HG03520 (cell line): Measurements from ENCODE around the gene MAP2K1.
"Not testable (repeated sequence)": the region's sequence is repeated elsewhere in the genome, so short reads cannot be mapped to it uniquely, and the experiment has no call there.

Experiments used
- ATAC-seq: cut with Tn5 transposase; IDR thresholded peaks from one replicate; pipeline ENCODE4 v1.9.1; 2021; ENCODE audit warnings: mild to moderate bottlenecking, moderate library complexity; ENCODE audit not compliant: unreplicated experiment

MAP2K1 gene

DNA sequence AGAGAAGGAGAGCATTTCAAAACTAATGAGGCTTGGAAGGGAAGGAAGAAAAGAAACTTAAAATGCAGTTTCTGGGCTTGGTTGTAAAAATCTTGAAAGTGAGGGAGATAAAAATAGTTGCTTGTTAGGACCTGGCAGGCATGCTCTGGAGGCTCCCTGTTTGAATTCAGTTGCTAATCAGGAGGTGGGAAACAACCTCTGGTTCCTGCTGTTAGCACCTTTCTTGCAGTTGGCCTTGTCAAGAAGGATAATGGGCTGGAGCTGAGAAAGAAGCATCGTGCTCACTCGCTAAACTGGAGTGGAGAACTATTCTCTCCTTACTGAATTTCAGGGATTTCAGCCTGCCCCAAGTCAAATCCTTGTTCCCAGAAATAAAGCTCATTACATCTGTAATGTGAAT lies 87.4 kb downstream of the MAP2K1 start:
- ATAC-seq = no peak

DNA sequence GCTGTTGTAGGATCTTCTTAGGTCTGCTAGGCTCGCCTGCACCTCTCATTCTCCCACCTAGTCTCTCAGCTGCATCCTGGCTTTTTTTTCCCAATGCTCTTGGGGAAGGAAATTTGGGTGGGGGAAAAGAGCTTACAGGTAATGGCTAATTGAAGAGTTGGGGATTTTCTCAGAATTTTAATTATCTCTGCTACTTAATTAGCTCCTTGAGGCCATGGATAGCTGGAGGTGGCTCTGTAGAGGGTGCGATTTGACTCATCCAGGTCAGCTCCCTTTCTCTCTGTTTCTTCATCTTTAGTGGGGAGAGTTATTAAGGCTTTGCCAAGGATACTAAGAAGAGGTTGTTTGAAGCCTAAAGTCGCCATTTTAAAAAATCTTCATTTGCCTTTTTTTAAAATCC lies 88.3 kb downstream of the MAP2K1 start:
- no peak for ATAC-seq

DNA sequence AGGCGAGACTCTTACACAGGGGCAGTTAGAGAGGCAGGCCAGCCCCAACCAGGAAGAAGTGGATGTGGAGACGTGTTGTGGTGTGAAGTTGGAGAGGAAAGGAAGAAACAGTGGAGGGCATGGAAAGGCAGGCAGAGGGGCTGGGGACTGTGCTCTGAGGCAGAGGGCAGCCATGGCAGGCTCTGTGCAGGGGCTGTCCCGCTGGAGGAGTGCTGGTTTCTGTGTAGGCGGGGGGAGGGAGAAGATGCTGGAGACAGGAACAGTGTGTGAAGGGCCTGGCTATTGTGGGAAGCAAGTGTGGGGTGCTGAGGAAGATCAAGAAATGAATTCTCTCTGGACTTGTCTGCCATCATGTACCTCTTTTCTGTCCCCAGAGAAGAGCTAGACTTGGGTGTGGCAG lies 89.8 kb downstream of the MAP2K1 start:
- ATAC-seq = no peak

DNA sequence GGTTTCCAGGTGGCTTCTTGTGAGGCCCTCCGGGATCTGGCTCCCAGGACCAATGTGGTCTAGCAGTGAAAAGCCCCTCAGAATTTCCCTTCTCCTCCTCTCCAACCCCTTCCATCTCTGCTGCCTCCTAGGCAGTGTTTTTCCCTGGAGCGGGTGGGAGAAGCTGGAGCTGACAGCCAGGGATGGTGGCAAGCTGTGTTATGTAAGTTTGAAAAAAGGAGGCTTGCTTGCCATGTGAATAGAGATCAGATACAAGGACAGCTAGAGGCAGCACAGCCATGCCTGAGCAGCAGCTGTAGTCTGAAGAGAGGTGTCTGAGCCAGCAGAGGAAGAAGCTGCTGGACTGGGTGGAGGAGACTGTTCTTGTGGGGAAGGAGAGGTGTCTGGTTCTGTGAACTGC lies 90.3 kb downstream of the MAP2K1 start:
- no peak for ATAC-seq

DNA sequence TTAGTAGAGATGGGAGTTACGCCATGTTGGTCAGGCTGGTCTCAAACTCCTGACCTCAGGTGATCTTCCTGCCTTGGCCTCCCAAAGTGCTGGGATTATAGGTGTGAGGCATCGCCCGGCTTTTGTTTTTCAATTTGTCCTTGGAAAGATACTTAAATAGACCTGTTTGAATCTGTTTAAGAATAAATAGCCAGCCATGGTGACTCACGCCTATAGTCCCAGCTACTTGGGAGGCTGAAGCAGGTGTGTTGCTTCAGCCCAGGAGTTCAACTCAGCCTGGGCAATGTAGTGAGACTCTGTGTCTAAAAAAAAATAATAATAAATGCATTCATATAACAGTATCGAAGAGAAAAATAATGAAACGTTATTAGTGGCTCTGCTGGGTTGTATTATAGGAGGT lies 93.6 kb downstream of the MAP2K1 start:
- no peak for ATAC-seq

DNA sequence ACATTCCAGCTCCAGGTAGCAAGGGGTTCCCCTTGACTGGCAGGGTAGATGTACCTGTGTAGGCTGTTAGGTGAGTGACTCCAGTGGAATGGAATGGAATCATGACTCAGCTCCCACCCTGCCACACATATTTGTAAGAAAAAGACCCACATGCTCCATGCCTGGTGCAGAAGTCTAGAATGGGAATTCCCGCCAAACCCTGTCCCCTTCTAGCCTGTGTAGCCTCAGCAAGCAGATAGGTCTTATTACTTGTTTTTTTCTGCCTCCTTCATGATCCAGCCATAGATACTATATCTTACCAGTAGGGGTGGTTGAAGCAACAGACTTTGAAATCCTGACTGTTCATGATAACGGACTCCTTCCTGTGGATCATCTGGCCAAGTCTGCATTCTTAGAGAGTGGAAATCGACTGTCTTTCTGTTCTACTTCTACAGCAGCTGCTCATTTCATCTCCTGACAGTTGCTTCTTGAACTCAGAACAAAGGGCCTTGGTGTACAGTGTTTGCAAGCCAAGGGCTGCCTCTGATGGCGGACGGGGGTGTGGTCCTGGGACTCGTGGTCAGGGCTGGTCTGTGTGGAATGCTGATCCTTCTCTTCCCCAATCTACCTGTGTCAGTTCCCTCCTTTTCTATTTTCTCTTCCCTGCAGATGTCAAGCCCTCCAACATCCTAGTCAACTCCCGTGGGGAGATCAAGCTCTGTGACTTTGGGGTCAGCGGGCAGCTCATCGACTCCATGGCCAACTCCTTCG lies 94.6 kb downstream of the MAP2K1 start:
- ATAC-seq = no peak

DNA sequence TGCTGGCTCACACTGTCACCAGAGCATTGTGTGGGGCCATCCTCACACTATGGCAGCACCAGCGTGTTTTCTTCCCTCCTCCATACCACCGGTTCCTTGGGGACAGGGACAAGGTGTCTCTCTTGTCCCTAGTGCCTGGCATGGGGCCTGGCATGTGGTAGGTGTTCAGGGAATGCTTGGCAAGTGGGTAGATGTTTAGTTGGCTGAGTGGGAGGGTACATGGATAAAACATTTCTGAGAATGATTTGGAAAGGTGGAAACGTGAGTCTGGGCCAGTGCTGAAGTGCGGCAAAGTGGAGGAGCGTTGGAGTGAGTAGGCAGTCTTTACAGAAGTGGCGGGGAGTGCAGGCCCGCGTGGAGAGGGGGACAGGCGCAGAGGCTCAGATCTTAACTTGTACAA lies 95.8 kb downstream of the MAP2K1 start:
- no peak for ATAC-seq

DNA sequence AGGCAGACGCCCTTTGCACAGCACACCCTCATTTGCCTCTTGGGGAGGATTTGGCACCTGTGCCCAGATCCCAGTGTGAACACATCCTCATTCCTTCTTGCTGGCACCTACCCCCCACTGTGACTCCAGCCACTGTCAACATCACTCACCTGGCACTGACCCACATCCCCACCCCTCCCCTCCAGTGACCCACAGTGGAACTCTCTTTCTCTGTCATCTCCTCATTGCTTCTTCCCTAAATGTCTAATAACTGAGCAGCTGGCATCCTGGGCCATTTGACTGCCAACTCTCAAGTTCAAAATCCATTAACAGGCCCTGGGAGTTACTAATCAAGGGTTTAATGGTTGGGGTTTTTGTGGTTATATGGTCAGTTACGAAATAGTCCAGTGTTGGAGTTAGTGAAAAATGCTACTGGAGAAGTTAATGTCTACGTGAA lies 96.4 kb downstream of the MAP2K1 start:
- no peak for ATAC-seq

DNA sequence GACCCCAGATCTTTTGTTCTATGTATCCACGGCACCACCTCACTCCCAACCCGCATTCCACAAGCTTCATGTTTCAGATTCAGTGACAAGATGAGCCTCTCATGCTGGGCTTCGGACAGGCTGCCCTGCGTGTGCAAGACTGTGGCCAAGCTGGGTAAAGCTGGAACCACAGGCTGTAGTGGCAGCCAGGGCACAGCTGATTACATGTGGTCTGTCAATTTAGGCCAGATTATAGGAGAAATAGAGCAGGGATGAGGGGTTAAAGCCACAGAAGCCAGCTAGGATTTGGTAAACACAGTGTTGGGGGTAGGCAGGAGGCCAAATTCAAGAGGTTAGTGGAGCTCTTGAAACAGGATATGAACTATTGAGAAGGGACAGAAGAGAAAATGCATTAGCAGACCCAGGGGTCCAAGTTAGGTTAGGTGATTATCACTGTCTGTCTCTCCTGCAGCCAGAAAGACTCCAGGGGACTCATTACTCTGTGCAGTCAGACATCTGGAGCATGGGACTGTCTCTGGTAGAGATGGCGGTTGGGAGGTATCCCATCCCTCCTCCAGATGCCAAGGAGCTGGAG lies 97.9 kb downstream of the MAP2K1 start:
- ATAC-seq = no peak

DNA sequence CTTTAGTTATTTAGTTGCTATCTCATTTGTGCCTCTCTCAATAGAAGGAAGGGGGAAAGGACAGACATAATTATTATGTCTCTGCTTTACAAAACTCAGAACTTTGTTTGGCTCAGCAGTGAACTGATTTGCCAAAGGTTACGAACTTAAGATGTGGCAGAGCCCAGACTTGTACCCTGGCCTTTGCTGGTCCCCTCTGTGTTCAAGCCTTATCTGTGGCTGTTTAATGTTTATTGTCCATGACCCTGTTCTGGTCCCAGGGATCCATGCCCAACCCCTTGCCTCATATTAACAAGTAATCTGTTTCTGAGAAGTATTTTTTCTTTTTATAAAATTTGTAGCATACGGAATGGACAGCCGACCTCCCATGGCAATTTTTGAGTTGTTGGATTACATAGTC lies 100.2 kb downstream of the MAP2K1 start:
- ATAC-seq = no peak

DNA sequence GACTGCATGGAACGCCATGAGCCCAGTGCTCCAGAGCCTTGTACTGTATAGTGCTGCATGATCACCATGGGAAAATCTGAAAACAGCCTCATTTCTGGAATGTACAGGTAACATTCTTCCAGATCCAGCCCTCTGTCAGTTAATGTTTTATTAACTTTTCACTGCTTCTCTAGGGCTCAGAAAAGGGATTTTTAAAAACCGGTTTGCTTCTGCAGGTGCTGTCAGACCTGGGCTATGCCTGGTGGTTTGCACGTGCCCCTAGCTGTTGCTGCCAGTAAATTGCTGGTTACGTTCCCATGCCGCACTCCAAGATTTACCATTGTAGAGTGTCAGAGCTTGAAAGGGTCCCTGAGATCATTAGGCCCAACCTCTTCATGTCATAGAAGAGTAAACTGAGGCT lies 101.8 kb downstream of the MAP2K1 start:
- ATAC-seq = no peak

DNA sequence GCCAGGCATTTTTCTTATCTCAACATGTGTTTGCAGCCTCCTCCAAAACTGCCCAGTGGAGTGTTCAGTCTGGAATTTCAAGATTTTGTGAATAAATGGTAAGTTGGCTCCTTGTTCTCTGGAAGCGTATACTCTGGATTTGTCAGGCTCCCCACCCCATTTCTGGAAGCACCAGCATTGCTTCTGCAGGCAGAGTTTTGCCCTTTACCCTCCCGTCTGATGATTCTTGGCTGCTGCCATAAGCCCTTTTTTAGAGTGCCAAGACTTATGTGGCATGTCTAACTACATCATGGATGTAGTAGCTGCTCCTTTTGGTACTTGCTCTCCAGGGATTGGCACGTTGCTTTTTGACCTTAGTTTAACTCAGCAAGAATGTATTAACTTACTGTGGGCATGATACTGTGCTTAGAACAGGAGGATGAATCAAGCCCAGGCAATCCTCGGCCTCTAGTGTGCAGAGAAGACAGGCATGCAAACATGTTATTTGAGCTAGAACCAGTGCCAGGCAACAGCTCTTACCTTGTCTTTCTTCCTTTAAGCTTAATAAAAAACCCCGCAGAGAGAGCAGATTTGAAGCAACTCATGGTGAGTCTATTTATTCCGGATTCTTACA lies 102.6 kb downstream of the MAP2K1 start:
- no peak for ATAC-seq

DNA sequence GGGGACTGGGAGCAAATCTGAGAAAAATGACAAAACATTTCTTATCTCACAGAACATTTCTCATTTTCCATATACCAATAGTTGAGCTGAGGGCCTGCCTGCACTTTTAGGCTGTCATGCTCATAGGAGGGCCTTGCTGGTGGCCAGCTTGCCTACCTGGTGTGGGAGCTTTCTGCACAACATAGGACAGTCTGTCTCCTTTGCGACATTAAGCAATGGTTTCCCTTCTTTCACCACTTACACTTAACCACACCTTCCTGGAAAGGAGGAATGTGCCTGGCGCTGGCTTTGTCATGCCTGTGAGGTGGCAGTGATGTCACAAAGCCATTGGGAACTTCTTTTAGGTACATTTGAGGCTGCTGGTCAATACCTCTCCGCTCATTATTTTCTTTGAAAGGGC lies 105.1 kb downstream of the MAP2K1 start:
- no peak for ATAC-seq

DNA sequence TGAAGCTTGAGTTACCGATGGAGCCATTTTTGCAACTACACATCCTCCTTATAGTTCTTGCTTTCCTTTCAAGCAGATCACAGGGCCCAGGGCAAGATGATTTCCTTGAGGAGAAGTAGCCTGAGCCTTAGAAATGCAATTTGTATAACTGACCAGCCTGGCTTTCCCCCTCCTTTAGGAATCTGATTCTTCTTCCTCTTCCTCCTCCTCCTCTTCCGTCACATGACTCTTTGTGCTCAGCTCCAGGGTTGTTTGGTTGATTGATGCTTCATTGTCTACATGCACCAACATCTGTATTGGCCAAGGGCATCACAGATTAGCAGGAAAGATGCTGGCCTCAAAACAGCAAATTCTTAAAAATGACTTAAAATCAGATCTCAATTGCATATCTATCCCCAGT lies 107.5 kb downstream of the MAP2K1 start:
- ATAC-seq = no peak

DNA sequence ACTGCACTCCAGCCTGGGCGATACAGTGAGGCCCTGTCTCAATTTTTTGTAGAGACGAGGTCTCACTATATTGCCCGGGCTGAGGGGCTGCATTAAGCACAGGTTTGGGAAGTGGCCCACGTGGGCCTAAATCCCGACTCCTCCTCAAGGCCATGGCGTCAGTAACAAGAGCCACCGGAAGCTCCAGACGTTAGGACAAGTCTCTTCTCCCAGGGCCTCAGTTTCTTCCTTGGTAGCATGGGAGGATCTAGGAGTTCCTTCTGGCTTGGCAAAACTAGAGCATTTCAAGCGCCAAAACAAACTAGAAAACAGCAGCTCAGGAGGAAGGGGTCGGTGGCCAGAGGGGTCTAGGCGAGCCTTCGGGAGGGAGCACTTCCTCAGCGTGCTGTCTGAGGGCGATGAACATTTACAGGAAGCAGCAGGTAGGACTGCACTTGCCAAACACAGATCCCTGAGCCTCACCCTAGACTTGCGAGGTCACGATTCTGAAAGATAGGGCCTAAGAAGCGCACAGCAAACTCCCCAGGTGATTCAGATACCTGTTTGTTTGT lies 110.3 kb downstream of the MAP2K1 start:
- ATAC-seq = peak; percentile 7

DNA sequence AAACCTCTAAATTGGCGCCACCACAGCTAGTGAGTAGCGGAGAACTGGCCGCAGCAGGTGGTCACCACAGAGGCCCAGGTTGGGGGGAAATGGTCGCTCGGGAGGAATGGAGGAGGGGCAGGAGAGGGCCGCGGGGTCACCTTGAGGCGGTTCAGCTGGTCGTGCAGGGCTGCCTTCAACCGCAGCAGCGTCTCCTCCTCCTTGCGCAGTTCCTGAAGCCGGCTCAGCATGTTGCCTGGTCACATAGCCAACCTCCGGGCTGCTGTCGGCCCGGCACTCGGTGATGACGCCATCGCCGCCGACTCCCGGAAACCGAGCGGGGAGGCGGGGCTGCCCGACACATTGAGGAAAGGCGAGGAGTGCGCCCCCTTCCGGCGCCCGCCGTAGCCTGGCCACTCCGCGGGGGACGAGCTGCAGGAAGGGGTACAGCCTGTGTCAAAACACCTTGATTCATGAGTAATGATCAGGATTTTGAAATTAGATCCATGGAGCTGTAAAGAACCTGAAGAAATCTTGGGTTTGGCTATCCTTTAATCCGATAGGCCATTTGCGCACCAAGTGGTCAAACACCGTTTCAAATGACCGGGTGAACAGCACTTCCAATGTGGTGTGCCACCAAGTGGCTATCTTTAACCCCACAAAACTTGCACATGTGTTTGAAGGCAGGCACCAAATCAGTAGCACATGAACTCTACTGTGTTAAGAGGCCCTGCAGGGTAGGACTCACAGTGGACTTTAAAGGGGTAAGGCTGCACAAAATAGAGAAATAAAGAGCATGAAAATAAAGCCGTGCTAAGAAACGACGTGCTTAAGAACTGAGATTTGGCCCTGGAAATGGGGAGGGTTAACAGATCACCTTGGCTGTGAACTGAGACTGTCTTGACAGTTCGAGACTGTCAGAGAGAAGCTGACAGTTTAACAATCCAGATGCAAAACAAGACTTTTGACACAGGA lies 111.1 kb downstream of the MAP2K1 start, which contains the start of gene SNAPC5:
SNAPC5 (minus strand) TSS at position 261 of the 954 bp plus-strand sequence; CDS start at position 230, 31 bp downstream.
- ATAC-seq = peak; percentile 80

DNA sequence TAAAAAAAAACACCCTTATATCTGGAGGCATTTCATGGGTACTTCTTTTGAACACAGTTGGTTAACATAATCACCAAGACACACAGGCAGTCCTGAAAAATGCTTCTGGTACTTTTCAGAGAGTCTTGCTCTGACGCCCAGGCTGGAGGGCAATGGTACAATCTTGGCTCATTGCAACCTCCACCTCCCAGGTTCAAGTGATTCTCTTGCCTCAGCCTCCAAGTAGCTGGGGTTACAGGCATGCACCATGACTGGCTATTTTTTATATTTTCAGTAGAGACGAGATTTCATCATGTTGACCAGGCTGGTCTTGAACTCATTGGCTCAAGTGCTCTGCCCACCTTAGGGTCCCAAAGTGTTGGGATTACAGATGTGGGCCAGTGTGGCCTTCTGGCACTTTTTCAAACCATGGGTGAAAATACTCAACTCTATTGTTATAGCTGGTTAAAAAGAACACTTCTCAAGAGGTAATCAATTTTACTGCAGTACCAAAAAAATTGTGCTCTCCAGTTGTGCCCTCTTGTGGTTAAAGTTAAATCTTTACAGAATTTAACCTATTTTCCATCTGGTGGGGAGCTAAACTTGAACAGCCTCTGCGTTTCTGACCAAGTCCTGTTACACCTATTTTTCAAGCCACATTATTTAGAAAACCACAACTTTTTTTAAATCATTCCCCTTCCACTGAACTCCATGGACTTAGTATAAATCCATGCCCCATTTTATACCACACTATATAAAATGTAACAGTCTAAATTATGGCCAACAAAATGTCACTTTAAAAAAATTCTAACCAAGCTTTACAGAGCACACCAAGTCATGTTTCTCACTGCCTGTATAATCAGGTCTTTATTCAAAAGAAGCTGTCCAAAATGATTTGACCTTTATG lies 112.0 kb downstream of the MAP2K1 start:
- ATAC-seq = no peak

DNA sequence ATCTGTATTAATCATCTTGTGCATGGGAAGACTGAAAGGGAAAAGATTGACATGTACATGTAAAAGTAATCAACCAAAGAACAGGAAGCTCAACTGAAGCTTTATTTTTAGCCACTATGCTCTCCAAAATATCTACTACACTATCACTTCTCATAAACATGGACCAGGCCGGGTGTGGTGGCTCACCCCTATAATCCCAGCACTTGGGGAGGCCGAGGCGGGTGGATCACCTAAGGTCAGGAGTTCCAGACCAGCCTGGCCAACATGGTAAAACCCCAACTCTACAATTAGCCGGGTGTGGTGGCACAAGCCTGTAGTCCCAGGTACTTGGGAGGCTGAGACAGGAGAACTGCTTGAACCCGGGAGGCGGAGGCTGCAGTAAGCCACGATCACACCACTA lies 113.6 kb downstream of the MAP2K1 start:
- not testable (repeated sequence) for ATAC-seq

DNA sequence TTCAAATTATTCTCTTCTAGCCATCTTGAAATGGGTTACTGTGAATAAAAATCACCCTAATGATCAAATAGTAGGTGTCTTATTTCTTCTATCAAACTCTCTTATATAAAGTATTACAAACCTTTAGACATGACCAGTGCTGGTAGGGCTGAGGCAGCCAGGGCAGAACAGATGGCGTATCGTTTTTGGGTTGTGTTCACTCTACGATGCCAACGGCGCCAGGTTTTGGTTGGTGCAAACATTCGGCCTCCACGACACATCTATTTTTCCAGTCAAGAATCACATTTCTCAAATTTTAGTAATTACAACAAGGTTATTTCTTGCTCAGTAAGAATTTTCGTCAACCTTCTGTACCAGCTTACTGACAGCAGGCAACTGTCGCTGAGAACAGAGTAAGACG lies 115.8 kb downstream of the MAP2K1 start:
- no peak for ATAC-seq
